ENCODE measurements around the gene ERICH4.
"Not testable (repeated sequence)": the region's sequence is repeated elsewhere in the genome, so short reads cannot be mapped to it uniquely, and the experiment has no call there.

Gene ERICH4

GRCh38 chr19:41476583-41476982, 33.6 kb downstream of the ERICH4 start:
- TF ChIP-seq ZFX (IDR thresholded peaks at IDR 0.05) (no peak), CTCF (conservative IDR thresholded peaks at IDR 0.05) (no peak)
- H3K27ac ChIP-seq = no peak overlapping the region

GRCh38 chr19:41478171-41478570, 35.2 kb downstream of the ERICH4 start:
- H3K27ac ChIP-seq = peak overlapping the region; percentile 85

GRCh38 chr19:41478875-41479756, 36.2 kb downstream of the ERICH4 start:
- peak overlapping the region; percentile 85 for H3K27ac ChIP-seq
- TF ChIP-seq CTCF (conservative IDR thresholded peaks at IDR 0.05) (no peak), ZFX (IDR thresholded peaks at IDR 0.05) (no peak)

More at GRCh38 chr19:41478171-41478570, 35.2 kb downstream of the ERICH4 start:
- TF ChIP-seq ZFX (IDR thresholded peaks at IDR 0.05) (no peak), CTCF (conservative IDR thresholded peaks at IDR 0.05) (no peak; the same call in 1 of the 2 replicates)

DNA sequence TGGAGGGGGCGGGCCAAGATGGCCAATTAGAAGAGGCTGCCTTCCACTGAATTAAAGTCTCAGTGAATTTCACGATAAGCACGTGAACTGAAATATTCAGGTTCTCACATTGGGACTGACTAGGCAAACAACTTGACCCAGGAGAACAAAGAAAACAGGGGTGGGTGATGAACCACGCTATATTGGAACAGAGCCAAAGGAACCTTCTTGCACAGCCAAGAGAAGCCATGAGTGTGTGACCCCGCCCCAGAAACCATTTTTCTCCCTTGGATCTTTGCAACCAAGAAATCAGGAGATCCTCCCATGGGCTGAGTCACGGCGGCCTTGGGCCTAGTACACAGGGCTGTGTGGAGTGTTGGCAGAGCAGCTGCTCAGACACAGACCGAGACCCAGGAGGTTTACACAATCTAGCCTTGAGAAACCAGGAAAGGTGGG, 36.8 kb downstream of the ERICH4 start:
- no peak for TF ChIP-seq CTCF (conservative IDR thresholded peaks at IDR 0.05)
- TF ChIP-seq ZFX (IDR thresholded peaks at IDR 0.05) = no peak
- peak overlapping the region; percentile 85 for H3K27ac ChIP-seq

DNA sequence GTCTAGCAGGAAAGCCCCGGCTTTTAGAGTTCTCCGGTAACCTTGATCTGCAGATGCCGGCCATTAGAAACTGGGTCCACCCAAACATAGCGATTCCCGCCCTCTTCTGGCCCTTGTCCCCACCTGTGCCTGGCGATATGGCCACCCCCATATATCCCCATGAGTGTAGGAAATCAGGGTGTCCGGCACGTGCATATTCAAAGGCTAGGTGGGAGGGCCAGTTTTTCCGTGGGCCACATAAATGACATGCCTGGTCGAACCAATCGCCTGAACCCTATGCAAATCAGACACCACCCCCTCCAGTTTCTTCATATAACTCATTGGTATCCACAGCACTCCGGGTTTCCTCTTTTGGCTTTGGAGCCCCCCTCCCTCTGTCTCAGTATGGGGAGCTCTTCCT, 37.4 kb downstream of the ERICH4 start:
- H3K27ac ChIP-seq = peak overlapping the region; percentile 85
- TF ChIP-seq CTCF (conservative IDR thresholded peaks at IDR 0.05) (no peak), ZFX (IDR thresholded peaks at IDR 0.05) (no peak)

GRCh38 chr19:41484822-41485221, 41.9 kb downstream of the ERICH4 start:
- TF ChIP-seq CTCF (conservative IDR thresholded peaks at IDR 0.05) = no peak
- TF ChIP-seq ZFX (IDR thresholded peaks at IDR 0.05) = no peak
- no peak overlapping the region for H3K27ac ChIP-seq

- not testable (repeated sequence) for H3K27ac ChIP-seq
These were observed 44.0 kb downstream of the ERICH4 start for GRCh38 chr19:41486953-41487352.

DNA sequence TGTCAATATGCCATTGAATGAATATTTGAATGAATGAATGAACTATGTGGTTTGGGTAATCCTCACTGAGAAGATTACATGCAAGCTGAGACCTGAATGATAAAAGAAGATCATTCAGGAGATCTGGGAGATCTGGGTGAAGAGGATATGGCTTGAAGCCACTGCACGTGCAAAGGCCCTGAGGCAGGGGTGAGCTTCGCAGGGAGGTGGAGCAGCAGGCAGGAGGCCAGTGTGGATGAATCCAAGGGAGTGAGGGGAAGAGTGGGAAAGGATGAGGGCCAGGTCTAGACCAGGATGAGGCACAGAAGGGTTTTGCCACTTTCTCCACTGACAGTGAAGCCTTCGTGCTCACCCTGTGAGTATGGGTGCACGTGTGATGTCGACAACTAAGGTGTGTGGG, 49.9 kb downstream of the ERICH4 start:
- no peak overlapping the region for H3K27ac ChIP-seq
- no peak for TF ChIP-seq CTCF (conservative IDR thresholded peaks at IDR 0.05)
- TF ChIP-seq ZFX (IDR thresholded peaks at IDR 0.05) = no peak
